Activated naive CD8-positive, alpha-beta T cell treated with anti-CD3 and anti-CD28 coated beads, Interleukin-2, amount 50 U/mL, for 16 hours (primary cell): ENCODE data around the gene TMEM119.
A peak's percentile ranks its signal among the peaks of the same experiment; 100 is the strongest.

ENCODE experiments used
- DNase-seq: peaks from one replicate; pipeline ENCODE4 v3.0.0-alpha.2; 2020; ENCODE audit warnings: low read depth, low spot score

TMEM119 gene

DNA sequence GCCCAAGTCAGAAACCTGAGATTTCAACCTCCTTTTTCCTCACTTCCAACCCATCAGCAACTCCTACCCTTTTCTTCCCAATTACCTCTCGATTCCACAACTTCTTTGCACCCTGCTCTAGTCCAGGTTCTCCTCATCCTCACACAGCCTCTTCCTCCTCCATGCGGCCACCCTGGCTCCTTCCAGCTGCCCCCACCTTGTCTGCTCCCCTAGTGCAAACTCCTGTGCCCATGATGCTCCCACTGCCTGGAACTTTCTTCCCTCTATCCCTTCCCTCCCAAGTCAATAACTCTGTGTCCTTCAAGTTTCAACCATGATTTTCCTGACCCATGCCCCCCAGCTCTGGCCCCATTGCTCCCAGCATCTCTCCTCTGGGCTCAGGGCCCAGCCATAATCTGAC lies 18.5 kb upstream of the TMEM119 start:
- DNase-seq: no peak

GRCh38 chr12:108615918-108616317 lies 18.0 kb upstream of the TMEM119 start:
- DNase-seq: no peak

- no peak for DNase-seq
These were observed 16.8 kb upstream of the TMEM119 start for GRCh38 chr12:108614639-108615038.

GRCh38 chr12:108614041-108614440 lies 16.2 kb upstream of the TMEM119 start:
- no peak for DNase-seq

DNA sequence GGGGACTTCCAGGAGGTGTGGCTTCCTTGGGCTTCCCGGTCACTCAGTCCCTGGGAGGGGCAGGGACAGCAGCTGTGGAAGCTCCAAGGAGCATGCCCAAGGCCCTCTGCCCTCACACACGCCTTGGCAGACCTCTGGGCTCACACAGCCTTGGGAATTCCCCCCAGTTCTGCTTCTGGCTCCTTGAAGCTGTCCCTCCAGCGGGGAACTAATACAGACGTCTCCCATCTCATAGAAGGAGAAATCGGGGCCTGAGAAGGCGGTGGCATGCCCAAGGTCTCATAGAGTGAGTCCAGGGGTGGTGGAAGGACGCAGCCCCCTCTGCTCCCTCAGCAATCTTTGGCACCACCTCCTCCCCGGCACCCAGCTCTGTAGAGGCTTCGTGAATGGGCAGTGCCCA lies 15.7 kb upstream of the TMEM119 start:
- DNase-seq: no peak

DNA sequence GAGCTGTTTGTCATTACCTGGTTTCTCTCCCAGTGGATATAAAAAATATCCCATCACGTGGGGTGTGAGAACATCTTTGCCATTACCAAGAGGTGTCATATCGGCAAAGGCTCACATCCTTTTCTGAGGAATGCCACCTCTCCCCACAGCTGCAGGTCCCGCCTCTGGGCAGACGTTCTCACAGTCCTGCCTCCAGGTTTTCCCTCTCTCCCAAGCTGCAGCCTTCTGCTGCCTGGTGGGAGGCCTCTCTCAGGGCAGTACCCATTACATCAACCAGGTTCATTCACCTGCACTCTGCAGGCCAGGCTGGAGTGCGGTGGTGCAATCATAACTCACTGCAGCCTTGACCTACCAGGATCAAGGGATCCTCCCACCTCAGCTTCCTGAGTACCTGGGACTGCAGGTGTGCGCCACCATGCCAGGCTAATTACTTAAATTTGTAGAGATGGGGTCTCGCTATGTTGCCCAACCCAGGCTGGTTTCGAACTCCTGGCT lies 15.0 kb upstream of the TMEM119 start:
- DNase-seq: no peak

DNA sequence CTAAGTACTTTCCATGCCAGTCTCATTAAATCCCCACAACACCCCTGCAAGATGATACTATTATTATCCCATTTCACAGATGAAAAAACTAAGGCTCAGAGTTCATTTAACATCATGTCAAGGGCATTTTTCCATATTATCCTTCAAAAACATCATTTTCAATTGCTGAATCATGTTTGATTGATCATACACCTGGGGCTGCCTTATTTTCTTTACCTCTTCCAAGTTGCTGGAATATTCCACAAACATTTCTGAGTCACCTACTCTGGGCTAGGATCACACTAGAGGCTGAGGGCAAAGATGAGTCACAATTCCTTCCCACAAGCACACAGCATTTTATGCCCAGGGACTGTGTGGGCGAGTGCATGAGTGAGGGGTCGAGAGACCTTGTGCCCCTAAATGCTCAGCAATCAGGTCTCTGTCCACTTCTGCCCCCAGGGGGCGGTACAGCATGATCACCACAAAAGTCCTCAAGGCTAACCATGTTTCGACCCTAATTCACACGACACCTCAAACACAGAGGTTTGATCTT lies 14.1 kb upstream of the TMEM119 start:
- peak; percentile 41 for DNase-seq

- DNase-seq: no peak
These were observed 13.1 kb upstream of the TMEM119 start for GRCh38 chr12:108610856-108611605.

GRCh38 chr12:108610336-108610815 lies 12.5 kb upstream of the TMEM119 start:
- DNase-seq: no peak

DNA sequence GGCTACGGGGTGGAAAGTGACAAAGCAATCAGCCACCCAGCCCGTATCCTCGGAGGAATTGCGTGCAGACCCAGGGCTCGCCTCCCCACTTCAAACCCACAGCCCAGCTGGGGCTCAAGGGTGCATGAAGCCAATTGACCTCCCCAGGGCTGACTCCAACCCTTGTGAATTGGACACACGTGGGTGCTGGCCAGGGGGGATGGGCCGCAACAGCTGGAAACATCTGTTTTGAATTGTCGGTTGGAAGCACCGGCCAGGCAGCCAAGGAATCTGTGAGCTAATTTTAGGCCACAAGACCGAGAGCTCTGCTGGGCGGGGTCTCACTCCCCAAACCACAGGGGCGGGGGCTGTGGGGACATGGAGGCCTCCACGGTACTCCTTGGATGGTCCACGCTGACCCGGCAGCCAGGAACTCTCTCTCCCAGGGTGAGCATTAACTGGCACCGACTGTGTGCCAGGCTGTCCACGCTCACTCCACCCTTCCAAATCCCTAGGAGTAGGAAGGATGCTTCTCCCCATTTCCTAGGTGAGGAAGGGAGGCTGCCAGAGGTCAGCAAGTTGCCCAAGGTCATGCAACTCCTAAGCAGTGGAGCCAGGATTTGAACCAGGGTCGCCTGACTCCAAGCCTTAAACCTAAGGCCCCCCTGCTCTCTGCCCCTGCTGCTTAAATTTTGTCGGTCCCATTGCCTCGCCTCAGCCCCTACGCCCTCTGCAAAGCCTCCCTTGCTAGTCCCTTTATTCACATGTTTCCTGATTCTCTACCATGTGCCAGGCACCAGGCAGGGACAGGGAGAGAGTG lies 11.9 kb upstream of the TMEM119 start:
- DNase-seq: no peak

DNA sequence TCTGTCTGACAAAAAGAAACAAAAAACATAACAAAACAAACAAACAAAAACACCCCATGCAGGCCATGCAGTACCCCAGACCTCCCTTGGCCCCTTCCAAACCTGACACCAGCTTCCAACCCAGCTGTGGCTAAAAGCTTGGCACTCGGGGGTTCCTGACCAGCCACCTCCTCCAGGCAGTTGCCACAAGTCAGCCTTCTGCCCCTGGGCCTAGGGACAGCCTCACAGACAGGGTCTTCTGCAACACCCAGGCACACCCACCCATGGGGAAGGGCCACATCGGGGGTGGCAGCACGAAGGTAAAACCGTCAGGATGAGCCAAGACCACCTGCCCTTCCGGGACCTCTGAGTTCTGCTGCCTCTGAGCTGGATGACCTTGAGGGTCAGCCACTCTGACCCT lies 10.7 kb upstream of the TMEM119 start:
- no peak for DNase-seq

GRCh38 chr12:108607981-108608600 lies 10.2 kb upstream of the TMEM119 start:
- DNase-seq: no peak

DNA sequence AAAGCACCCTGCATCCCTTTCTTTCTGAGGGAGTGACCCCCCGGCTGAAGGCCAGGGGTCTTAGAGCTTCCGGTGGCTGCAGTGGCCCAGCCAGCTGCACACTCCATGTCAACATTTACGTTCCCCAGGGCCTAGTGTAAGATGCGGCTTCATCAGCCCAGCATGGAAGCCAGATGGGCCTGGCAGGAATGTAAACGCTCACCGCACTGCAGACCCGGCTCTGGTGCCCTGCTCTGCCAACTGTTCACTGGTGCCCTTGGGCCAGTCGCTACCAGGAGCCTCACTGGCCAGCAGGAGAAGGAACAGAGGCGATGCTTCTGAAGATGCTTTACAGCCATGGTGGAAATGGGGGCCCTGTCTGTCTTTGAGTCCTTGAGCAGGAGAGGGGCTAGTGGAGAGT lies 8.6 kb upstream of the TMEM119 start:
- DNase-seq: no peak

DNA sequence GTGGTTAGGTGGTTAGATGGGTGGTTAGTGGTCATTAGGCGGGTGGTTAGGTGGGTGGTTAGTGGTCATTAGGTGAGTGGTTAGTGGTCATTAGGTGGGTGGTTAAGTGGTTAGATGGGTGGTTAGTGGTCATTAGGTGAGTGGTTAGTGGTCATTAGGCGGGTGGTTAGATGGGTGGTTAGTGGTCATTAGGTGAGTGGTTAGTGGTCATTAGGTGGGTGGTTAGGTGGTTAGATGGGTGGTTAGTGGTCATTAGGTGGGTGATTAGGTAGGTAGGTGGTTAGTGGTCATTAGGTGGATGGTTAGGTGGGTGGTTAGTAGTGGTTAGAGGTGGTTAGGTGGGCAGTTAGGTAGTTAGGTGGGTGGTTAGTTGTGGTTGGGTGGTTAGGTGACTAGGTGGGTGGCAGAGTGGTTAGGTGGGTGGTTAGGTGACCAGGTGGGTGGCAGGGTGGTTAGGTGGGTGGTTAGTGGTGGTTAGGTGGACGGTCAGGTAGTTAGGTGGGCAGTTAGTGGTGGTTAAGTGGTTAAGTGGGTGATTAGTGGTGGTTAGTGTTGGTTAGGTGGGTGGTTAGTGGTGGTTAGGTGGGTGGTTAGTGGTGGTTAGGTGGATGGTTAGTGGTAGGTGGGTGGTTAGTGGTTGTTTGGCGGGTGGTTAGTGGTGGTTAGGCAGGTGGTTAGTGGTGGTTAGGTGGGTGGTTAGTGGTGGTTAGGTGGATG lies 8.0 kb upstream of the TMEM119 start:
- no peak for DNase-seq

DNA sequence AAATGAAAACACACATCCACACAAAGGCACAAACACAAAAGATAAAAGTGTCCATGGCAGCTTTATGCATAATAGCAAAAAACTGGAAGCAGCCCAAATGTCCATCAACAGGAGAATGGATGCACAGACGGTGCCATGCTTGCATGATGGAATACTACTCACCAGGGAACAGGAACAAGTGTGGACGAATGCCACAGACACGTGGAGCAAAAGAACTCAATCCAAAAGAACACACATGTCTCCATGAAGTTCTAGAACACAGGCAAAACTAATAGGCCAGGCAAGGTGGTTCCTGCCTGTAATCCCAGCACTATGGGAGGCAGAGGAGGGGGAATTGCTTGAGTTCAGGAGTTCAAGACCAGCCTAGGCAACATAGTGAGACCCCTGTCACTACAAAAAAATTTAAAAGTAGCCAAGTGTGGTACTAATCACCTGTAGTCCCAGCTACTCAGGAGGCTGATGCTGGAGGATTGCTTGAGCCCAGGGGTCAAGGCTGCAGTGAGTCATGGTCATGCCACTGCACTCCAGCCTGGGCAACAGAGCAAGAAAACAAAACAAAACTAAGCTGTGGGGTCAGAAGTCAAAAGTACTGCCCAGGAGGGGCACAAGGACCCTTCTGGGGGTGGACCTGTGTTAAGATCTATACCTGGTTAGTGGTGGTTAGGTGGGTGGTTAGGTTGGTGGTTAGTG lies 7.3 kb upstream of the TMEM119 start:
- no peak for DNase-seq

DNA sequence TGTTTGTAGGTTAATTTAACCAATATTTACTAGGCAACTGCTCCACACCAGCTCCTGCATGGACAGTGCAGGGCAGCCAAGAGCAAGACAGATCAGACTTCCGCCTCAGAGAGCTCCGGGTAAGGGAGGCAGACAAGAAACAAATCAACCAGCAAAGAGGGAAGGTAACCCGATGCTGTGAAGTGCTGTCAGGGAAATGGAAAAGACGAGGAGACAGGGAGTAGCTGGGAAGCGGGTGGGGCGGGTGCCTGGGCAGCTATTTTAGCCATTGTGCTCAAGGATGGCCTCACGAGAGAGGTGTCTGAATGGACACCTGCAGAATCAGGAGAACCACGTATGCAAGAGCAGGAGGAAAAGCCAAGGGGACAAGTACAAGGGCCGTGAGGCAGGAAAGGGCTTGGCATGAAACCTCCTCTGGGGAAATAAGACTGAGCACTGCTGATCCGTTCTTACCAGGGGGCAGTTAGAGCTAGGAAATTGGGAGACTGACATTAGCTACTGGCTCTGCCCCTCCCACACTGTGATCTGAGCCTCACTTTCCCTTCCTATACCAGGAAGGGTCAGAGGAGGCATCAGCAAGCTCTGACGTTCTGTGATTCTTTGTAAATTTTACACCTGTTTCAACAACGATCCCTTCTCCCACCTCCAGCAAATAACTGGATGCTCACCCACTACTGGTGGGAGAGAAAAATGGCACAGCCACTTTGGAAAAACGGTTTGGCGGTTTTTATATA lies 6.5 kb upstream of the TMEM119 start:
- DNase-seq: no peak

GRCh38 chr12:108603743-108604142 lies 5.9 kb upstream of the TMEM119 start:
- no peak for DNase-seq

- DNase-seq: no peak
These were observed 5.3 kb upstream of the TMEM119 start for GRCh38 chr12:108602976-108603704.

- DNase-seq: no peak
These were observed 4.4 kb upstream of the TMEM119 start for GRCh38 chr12:108602209-108602705.
